ENCODE measurements around the gene RGS3.
"Not testable (repeated sequence)": the region's sequence is repeated elsewhere in the genome, so short reads cannot be mapped to it uniquely, and the experiment has no call there.

The RGS3 gene

GRCh38 chr9:113547501-113547900 lies 84.0 kb downstream of the RGS3 start:
- no peak for DNase-seq (ENCODE audit: low read depth)

GRCh38 chr9:113548221-113549041 lies 84.9 kb downstream of the RGS3 start:
- DNase-seq (ENCODE audit: low read depth), result no peak

- DNase-seq (ENCODE audit: low read depth), result not testable (repeated sequence)
Measured at GRCh38 chr9:113549892-113550291, 86.4 kb downstream of the RGS3 start.

GRCh38 chr9:113556877-113557593 lies 93.5 kb downstream of the RGS3 start:
- DNase-seq (ENCODE audit: low read depth), result no peak

GRCh38 chr9:113558632-113559502 lies 95.3 kb downstream of the RGS3 start:
- DNase-seq (ENCODE audit: low read depth), result no peak

- DNase-seq (ENCODE audit: low read depth), result no peak
Measured at GRCh38 chr9:113559834-113560800, 96.6 kb downstream of the RGS3 start.

GRCh38 chr9:113562653-113563381 lies 99.3 kb downstream of the RGS3 start:
- DNase-seq (ENCODE audit: low read depth), result no peak

DNA sequence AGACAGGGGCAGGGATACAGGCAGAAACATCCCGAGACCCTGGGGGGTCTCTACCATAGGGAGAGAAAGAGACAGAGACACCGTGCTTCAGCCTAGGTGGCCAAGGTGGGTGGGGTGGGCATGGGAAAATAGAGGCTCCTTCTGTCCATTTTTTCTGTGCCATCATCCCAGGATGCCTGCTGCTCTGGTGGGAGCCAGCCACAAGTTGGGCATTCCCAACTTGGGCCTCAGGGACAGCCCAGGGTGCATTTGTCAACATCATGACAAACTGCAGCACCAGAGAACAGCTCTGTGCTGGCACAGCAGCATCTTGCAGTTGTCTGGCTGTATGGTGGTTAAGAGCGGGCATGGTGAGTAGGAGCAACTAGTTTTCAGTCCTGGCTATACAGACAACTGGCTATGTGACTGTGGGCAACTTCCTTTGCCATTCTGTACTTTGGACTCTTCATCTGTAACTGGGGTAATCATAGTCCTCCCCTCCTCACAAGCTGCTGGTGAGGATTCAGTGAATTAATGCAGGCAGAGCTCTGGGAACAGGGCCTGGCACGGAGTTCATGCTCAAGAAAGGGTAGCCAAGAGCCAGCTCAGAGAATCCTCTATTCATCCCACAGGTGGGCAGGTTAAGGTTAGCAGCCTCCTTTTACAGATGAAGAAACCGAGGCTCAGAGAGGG lies 100.4 kb downstream of the RGS3 start:
- DNase-seq (ENCODE audit: low read depth), result no peak

- no peak for DNase-seq (ENCODE audit: low read depth)
Measured at GRCh38 chr9:113564498-113565237, 101.1 kb downstream of the RGS3 start.

DNA sequence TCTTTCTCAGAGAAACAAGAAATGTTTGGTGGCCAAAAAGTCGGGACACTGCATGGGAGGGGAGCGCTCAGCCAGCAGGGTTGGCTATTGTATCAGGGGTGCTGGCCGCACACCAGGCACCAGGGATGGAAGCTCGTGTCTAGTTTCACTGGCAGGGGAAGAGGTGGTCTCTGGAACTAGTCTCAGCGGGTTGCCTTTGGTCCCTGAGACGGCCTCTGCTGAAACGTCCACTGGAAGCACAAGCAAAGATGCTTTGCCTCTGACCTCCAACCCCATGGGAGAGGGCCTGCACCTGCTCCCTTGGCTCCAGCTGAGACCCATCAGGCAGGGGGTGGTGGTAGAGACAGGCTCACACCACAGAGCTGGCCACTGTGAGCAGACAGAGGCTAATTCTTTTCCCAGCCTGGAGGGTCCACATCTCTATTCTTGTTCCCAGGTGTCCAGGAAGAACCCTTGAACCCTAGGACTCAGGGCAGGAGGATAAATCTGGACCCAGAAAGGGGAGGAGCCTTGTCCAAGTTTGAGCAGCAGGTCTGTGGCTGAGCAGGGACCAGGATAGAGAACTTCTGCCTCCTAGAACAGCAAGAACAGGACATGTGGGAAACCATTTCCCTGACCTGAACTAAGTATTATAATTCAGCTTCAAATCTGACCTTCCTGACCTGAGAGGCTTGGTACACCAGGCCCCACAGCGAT lies 102.6 kb downstream of the RGS3 start:
- no peak for DNase-seq (ENCODE audit: low read depth)

DNA sequence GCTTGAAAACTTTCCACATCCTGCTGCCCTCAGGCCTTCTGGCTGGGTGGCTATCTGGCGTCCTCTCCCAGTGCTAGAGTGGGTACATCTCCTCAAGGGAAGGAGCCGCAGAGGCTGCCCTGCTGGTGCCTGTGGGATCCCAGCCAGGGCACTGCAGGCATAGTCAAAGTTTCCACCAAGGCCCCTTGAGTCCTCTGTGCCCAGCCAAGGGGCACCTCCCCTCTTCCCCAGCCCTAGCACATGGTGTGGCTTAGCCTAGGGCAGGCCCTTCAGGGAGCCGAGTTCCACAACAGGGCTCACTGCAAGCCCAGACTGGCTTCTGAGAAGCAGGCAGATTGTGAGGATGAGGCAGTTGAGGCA lies 103.2 kb downstream of the RGS3 start:
- DNase-seq (ENCODE audit: low read depth), result no peak

GRCh38 chr9:113567361-113568080 lies 104.0 kb downstream of the RGS3 start:
- no peak for DNase-seq (ENCODE audit: low read depth)

GRCh38 chr9:113568081-113568435 lies 104.5 kb downstream of the RGS3 start:
- no peak for DNase-seq (ENCODE audit: low read depth)

GRCh38 chr9:113568571-113569321 lies 105.2 kb downstream of the RGS3 start:
- DNase-seq (ENCODE audit: low read depth), result no peak

GRCh38 chr9:113569472-113570060 lies 106.0 kb downstream of the RGS3 start:
- no peak for DNase-seq (ENCODE audit: low read depth)

DNA sequence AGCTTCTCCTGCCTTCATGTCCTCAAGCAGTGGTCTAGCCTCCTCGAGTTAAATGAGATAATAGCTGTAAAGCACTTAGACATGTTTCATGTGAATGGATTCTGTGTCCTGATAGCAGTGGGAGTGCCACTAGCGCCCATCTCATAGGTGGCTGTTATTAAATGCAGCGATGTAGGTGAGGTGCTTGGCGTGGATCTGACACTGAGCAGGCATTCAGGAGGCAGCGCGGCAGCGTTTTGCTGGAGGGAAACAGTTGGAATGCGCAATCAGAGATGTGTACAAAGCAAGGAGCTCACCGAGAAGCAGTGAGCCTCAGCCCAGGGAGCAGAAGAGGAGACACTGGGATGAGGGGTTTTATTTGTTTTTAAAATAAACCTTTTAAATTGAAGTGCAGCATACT lies 106.6 kb downstream of the RGS3 start:
- no peak for DNase-seq (ENCODE audit: low read depth)
